Measurements from ENCODE around the gene SSB. TPM values are rescaled to one million over a fixed set of nuclear protein-coding genes. Genes with fewer than 3 reads are reported as not detected.

Gene SSB
- total and polyA plus RNA-seq, 2 of the 4 experiments (the other 2 are of a cell fraction) = 41.2 to 75.5 TPM

GRCh38 chr2:169823996-169824372 lies 25.3 kb downstream of the SSB start:
- Histone ChIP-seq H3K4me3 (ENCODE audit: insufficient read depth, low read depth, low read length) (peak overlapping the region; percentile 72), H3K4ac (ENCODE audit: low read depth, low read length) (peak overlapping the region; percentile 63), H3K23ac (ENCODE audit: low read depth, low read length) (peak overlapping the region; percentile 96), H4K20me1 (ENCODE audit: insufficient read depth, low read length) (peaks cover 14% of the 10 kb centered on the region), H3K9me1 (ENCODE audit: insufficient read depth, low read length) (0 out of 2 replicates have a peak, but pooled peaks cover 3% of the 10 kb centered on the region), H3K18ac (ENCODE audit: low read depth, low read length) (peak overlapping the region; percentile 14; the same call in 1 of the 2 replicates), H3K9ac (ENCODE audit: low read depth, low read length) (peak overlapping the region; percentile 79), H2BK15ac (ENCODE audit: low read depth, low read length) (no peak overlapping the region), H3K14ac (replicated peaks; ENCODE audit: low read depth, low read length) (peak overlapping the region; percentile 53), H3K27ac (ENCODE audit: insufficient read depth, low read length) (peak overlapping the region; percentile 88), H3K56ac (ENCODE audit: extremely low read depth, insufficient read depth, low read length) (peak overlapping the region; percentile 75; the same call in 1 of the 2 replicates), H2BK20ac (ENCODE audit: low read depth, low read length) (no peak overlapping the region), H3K4me1 (ENCODE audit: control insufficient read depth, insufficient read depth, low read length) (peaks cover 4% of the 10 kb centered on the region), H2AK5ac (ENCODE audit: low read depth, low read length) (peak overlapping the region; percentile 22; the same call in 1 of the 2 replicates), H3K79me1 (ENCODE audit: low read depth in 1 of 2, low read length in 2 of 2) (peaks cover 24 to 53% of the 10 kb centered on the region in 2 experiments), H4K5ac (ENCODE audit: low read depth, low read length) (peak overlapping the region; percentile 74; the same call in 1 of the 2 replicates), H3K4me2 (ENCODE audit: low read depth, low read length) (peak overlapping the region; percentile 85), H2AFZ (replicated peaks; ENCODE audit: low read length, poor library complexity) (peak overlapping the region; percentile 99), H2BK120ac (ENCODE audit: low read depth, low read length) (no peak overlapping the region), H3K27me3 (ENCODE audit: control insufficient read depth, insufficient read depth, low read length) (no peaks in the 10 kb centered on the region), H2AK9ac (replicated peaks; ENCODE audit: low read depth, low read length, poor library complexity) (peak overlapping the region; percentile 59), H2BK5ac (ENCODE audit: low read depth, low read length, poor library complexity, severe bottlenecking) (peak overlapping the region; percentile 66), H4K91ac (ENCODE audit: insufficient read depth, low read depth, low read length) (peak overlapping the region; percentile 46; the same call in 1 of the 2 replicates), H3K9me3 (ENCODE audit: control insufficient read depth, insufficient read depth, low read length) (no peaks in the 10 kb centered on the region), H4K8ac (ENCODE audit: low read depth in 2 of 2, low read length in 2 of 2) (peak overlapping the region; percentile 66 to 73; a peak in 2 of 4 replicates), H3K36me3 (ENCODE audit: control insufficient read depth, insufficient read depth, low read length) (peaks cover 2% of the 10 kb centered on the region; the same call in 1 of the 2 replicates)
- intact Hi-C loops (cut with micrococcal nuclease) (loop anchor here (1.0 to 2.0 kb wide), 2 partner anchors 103 to 372 kb away; no protein-coding TSS in a partner anchor), dilution Hi-C loops (cut with HindIII; ENCODE audit: low sequenced_read_pairs, unreplicated experiment) (no loop called here), in situ Hi-C loops (cut with MboI; ENCODE audit: low sequenced_read_pairs) (loop anchor here (25.0 kb wide), 1 partner anchor 1113 kb away; the partner anchor contains the start of gene GORASP2)
- BruUV-seq (replicated peaks) = no TSS peak
- no CpG with 5 or more reads among the region's 4 CpGs for WGBS, 2 experiments (ENCODE audit: extremely low coverage in 2 of 2, insufficient read length in 1 of 2)
- DNase-seq (no peak), ATAC-seq (ENCODE audit: low read depth) (0 out of 2 replicates have a peak, but pooled peaks have one; percentile 0)
- POLR2A ChIA-PET (ENCODE audit: unreplicated experiment) = interaction anchor here (0.5 kb wide), 2 partner anchors 21 to 48 kb away, joined by 3 to 4 read pairs; no protein-coding TSS in a partner anchor
- CTCF ChIA-PET = interaction anchor here (0.6 to 1.4 kb wide), 5 partner anchors 9 to 1426 kb away, joined by 3 to 5 read pairs (median 4); no protein-coding TSS in a partner anchor
- TF ChIP-seq BHLHE40 (IDR thresholded peaks at IDR 0.05; ENCODE audit: low read depth, low read length) = no peak
- no peak for TF ChIP-seq RAD21 (IDR thresholded peaks at IDR 0.05; ENCODE audit: low read length)
- no peak for TF ChIP-seq CTCF (conservative IDR thresholded peaks at IDR 0.05; ENCODE audit: low read depth, low read length)
- TF ChIP-seq FOS (IDR thresholded peaks at IDR 0.05; ENCODE audit: low read depth, low read length) = no peak
- TF ChIP-seq MXI1 (IDR thresholded peaks at IDR 0.05; ENCODE audit: borderline replicate concordance, low read depth, low read length) = no peak
- no peak for TF ChIP-seq MAZ (IDR thresholded peaks at IDR 0.05; ENCODE audit: borderline replicate concordance, low read depth, low read length)
- TF ChIP-seq NFE2L2 (IDR thresholded peaks at IDR 0.05; ENCODE audit: low read depth, low read length) = no peak
- TF ChIP-seq CEBPB (IDR thresholded peaks at IDR 0.05; ENCODE audit: low read depth, low read length) = no peak
- no peak for TF ChIP-seq RCOR1 (IDR thresholded peaks at IDR 0.05; ENCODE audit: insufficient replicate concordance, low read length)
- TF ChIP-seq USF2 (IDR thresholded peaks at IDR 0.05; ENCODE audit: low read depth, low read length) = no peak
- no peak for TF ChIP-seq ELK1 (IDR thresholded peaks at IDR 0.05; ENCODE audit: borderline replicate concordance, low read depth, low read length)
- no peak for TF ChIP-seq RFX5 (IDR thresholded peaks at IDR 0.05; ENCODE audit: low read depth, low read length)
- no peak for TF ChIP-seq SMC3 (IDR thresholded peaks at IDR 0.05; ENCODE audit: low read depth, low read length)
- no peak for TF ChIP-seq CHD1 (IDR thresholded peaks at IDR 0.05; ENCODE audit: low read depth, low read length)
- TF ChIP-seq MAFK (IDR thresholded peaks at IDR 0.05; ENCODE audit: low read depth, low read length) = no peak

Data from IMR-90 (cell line).